SK-N-SH treated with all-trans-retinoic acid at 6 μM for 48 hours (cell line): ENCODE results near the gene MEX3A.

Source experiments
- ARNTL ChIP-seq: fragments of 450-650 bp; formaldehyde crosslinking; IDR thresholded peaks from 2 replicates; pipeline ENCODE4 v1.5.0; 2020; ENCODE audit warnings: low read depth, mild to moderate bottlenecking, moderate library complexity, borderline replicate concordance
- ZNF8 ChIP-seq: fragments of 450-650 bp; formaldehyde crosslinking; IDR thresholded peaks from 2 replicates; pipeline ENCODE4 v1.5.0; 2020; ENCODE audit warnings: mild to moderate bottlenecking, moderate library complexity

GRCh38 chr1:156097499-156098178, 15.4 kb upstream of the MEX3A start:
- no peak for TF ChIP-seq ZNF8
- no peak for TF ChIP-seq ARNTL (CRISPR knock-in tag)
